ENCODE results near the gene CSMD2. TPM values are rescaled to one million over a fixed set of nuclear protein-coding genes. Genes with fewer than 3 reads are reported as not detected.

Gene CSMD2
- total RNA-seq, 4 donors from 2014 or later = 8.6 TPM; not detected in 3

- intact Hi-C loops (cut with DNase I; ENCODE audit: low total_unique reads) = no loop called here
- Histone ChIP-seq H3K27me3 (no peaks in the 10 kb centered on the region), H3K36me3 (no peaks in the 10 kb centered on the region), H3K4me3 (no peak overlapping the region), H3K27ac (no peak overlapping the region), H3K9me3 (no peaks in the 10 kb centered on the region), H3K4me1 (no peaks in the 10 kb centered on the region)
- DNase-seq = no peak
- no peak for TF ChIP-seq CTCF (IDR thresholded peaks at IDR 0.05)
- TF ChIP-seq POLR2A (IDR thresholded peaks at IDR 0.05) = no peak
These were observed 509.5 kb downstream of the CSMD2 start for GRCh38 chr1:33655496-33655895.

- no peaks in the 10 kb centered on the region for H3K4me1 ChIP-seq
- no peak for DNase-seq
- intact Hi-C loops (cut with DNase I; ENCODE audit: low total_unique reads) = no loop called here
- TF ChIP-seq CTCF (IDR thresholded peaks at IDR 0.05) (no peak), POLR2A (IDR thresholded peaks at IDR 0.05) (no peak)
- H3K9me3 ChIP-seq = no peaks in the 10 kb centered on the region
- H3K4me3 ChIP-seq = no peak overlapping the region
- H3K27ac ChIP-seq = no peak overlapping the region
- H3K27me3 ChIP-seq = no peaks in the 10 kb centered on the region
- H3K36me3 ChIP-seq = no peaks in the 10 kb centered on the region
These were observed 510.7 kb downstream of the CSMD2 start for GRCh38 chr1:33654267-33654834.

- TF ChIP-seq CTCF (IDR thresholded peaks at IDR 0.05) (no peak), POLR2A (IDR thresholded peaks at IDR 0.05) (no peak)
- intact Hi-C loops (cut with DNase I; ENCODE audit: low total_unique reads) = no loop called here
- Histone ChIP-seq H3K4me1 (no peaks in the 10 kb centered on the region), H3K4me3 (no peak overlapping the region), H3K27me3 (no peaks in the 10 kb centered on the region), H3K36me3 (no peaks in the 10 kb centered on the region), H3K27ac (no peak overlapping the region), H3K9me3 (no peaks in the 10 kb centered on the region)
- no peak for DNase-seq
These were observed 511.8 kb downstream of the CSMD2 start for GRCh38 chr1:33653226-33653625.

GRCh38 chr1:33650708-33651107, 514.3 kb downstream of the CSMD2 start:
- H3K27me3 ChIP-seq = no peaks in the 10 kb centered on the region
- H3K27ac ChIP-seq = no peak overlapping the region
- H3K36me3 ChIP-seq = no peaks in the 10 kb centered on the region
- no peak for DNase-seq
- no peak overlapping the region for H3K4me3 ChIP-seq
- no peaks in the 10 kb centered on the region for H3K9me3 ChIP-seq
- intact Hi-C loops (cut with DNase I; ENCODE audit: low total_unique reads) = no loop called here
- H3K4me1 ChIP-seq = no peaks in the 10 kb centered on the region
- TF ChIP-seq POLR2A (IDR thresholded peaks at IDR 0.05) = no peak

- intact Hi-C loops (cut with DNase I; ENCODE audit: low total_unique reads) = no loop called here
- H3K36me3 ChIP-seq = no peaks in the 10 kb centered on the region
- H3K9me3 ChIP-seq = no peaks in the 10 kb centered on the region
- no peaks in the 10 kb centered on the region for H3K4me1 ChIP-seq
- DNase-seq = no peak
- H3K4me3 ChIP-seq = no peak overlapping the region
- H3K27me3 ChIP-seq = no peaks in the 10 kb centered on the region
- TF ChIP-seq CTCF (IDR thresholded peaks at IDR 0.05) (no peak), POLR2A (IDR thresholded peaks at IDR 0.05) (no peak)
- H3K27ac ChIP-seq = no peak overlapping the region
These were observed 515.3 kb downstream of the CSMD2 start for GRCh38 chr1:33649759-33650158.

- Histone ChIP-seq H3K27ac (no peak overlapping the region), H3K9me3 (no peaks in the 10 kb centered on the region), H3K27me3 (no peaks in the 10 kb centered on the region), H3K4me3 (no peak overlapping the region), H3K36me3 (no peaks in the 10 kb centered on the region), H3K4me1 (no peaks in the 10 kb centered on the region)
- TF ChIP-seq POLR2A (IDR thresholded peaks at IDR 0.05) = no peak
- no peak for TF ChIP-seq CTCF (IDR thresholded peaks at IDR 0.05)
- intact Hi-C loops (cut with DNase I; ENCODE audit: low total_unique reads) = no loop called here
- no peak for DNase-seq
These were observed 521.8 kb downstream of the CSMD2 start for GRCh38 chr1:33643216-33643615.
